WI38 (cell line): ENCODE measurements around the gene RBBP4.

ENCODE experiments used
- H3K4me3 ChIP-seq: 2 replicates; pipeline ENCODE4 v1.5.1; 2011; ENCODE audit warnings: low read depth, mild to moderate bottlenecking, control low read depth, low read length
- CTCF ChIP-seq: IDR thresholded peaks from 2 replicates; pipeline ENCODE4 v1.5.1; 2012; ENCODE audit warnings: low read depth, mild to moderate bottlenecking, control low read depth, low read length

Gene RBBP4

GRCh38 chr1:32701421-32701911 is 50.5 kb downstream of the RBBP4 start:
- no peak for TF ChIP-seq CTCF
- H3K4me3 ChIP-seq, result peak overlapping the region; percentile 84

- no peak for TF ChIP-seq CTCF
Measured at GRCh38 chr1:32701951-32702598, 51.1 kb downstream of the RBBP4 start.

GRCh38 chr1:32702599-32703478 is 51.8 kb downstream of the RBBP4 start, which contains the start of gene SYNC:
TSS of gene SYNC (minus strand) at chr1:32702770. CDS start at chr1:32702660, 110 bp downstream.
- H3K4me3 ChIP-seq, result peak within 1 kb of the TSS; percentile 84
- no peak for TF ChIP-seq CTCF

More at GRCh38 chr1:32701951-32702598, 51.1 kb downstream of the RBBP4 start:
- H3K4me3 ChIP-seq, result peak overlapping the region; percentile 84

- H3K4me3 ChIP-seq, result peak overlapping the region; percentile 84
- TF ChIP-seq CTCF, result no peak
Measured at GRCh38 chr1:32703479-32704291, 52.7 kb downstream of the RBBP4 start.

- no peak overlapping the region for H3K4me3 ChIP-seq
- TF ChIP-seq CTCF, result no peak
Measured at GRCh38 chr1:32705516-32705915, 54.5 kb downstream of the RBBP4 start.

- no peak overlapping the region for H3K4me3 ChIP-seq
- no peak for TF ChIP-seq CTCF
Measured at GRCh38 chr1:32706491-32706890, 55.5 kb downstream of the RBBP4 start.
